Endothelial cell (in vitro differentiated cells): ENCODE results near the gene SAAL1. TPM values are rescaled to one million over a fixed set of nuclear protein-coding genes. Genes with fewer than 3 reads are reported as not detected.

ENCODE experiments used
- DNase-seq: peaks from one replicate; pipeline ENCODE4 v3.0.0; 2021; ENCODE audit warnings: low spot score
- H3K27ac Mint-ChIP-seq: one replicate; pipeline ENCODE4 v1.8.0; 2021; ENCODE audit warnings: mixed read lengths, inconsistent platforms; ENCODE audit not compliant: unreplicated experiment
- H3K27me3 Mint-ChIP-seq: one replicate; pipeline ENCODE4 v1.8.0; 2021; ENCODE audit warnings: mild to moderate bottlenecking, moderate library complexity, mixed read lengths, inconsistent platforms; ENCODE audit not compliant: unreplicated experiment
- H3K36me3 Mint-ChIP-seq: one replicate; pipeline ENCODE4 v1.8.0; 2021; ENCODE audit warnings: mild to moderate bottlenecking, low read depth, mixed read lengths, inconsistent platforms; ENCODE audit not compliant: unreplicated experiment
- H3K4me1 Mint-ChIP-seq: one replicate; pipeline ENCODE4 v1.8.0; 2021; ENCODE audit warnings: mild to moderate bottlenecking, mixed read lengths, inconsistent platforms; ENCODE audit not compliant: unreplicated experiment
- H3K4me3 Mint-ChIP-seq: one replicate; pipeline ENCODE4 v1.8.0; 2021; ENCODE audit warnings: mild to moderate bottlenecking, mixed read lengths, inconsistent platforms; ENCODE audit not compliant: unreplicated experiment
- H3K9me3 Mint-ChIP-seq: one replicate; pipeline ENCODE4 v1.8.0; 2021; ENCODE audit warnings: mixed read lengths, inconsistent platforms; ENCODE audit not compliant: unreplicated experiment
- CTCF ChIP-seq: fragments of 200-600 bp; sonication (generic); IDR thresholded peaks from one replicate; pipeline ENCODE4 v1.5.0; 2021; ENCODE audit warnings: antibody characterized with exemption; ENCODE audit not compliant: unreplicated experiment
- total RNA-seq: library from RNA; stranded (reverse); fragmentation: NEBNext Ultra II Directional; extraction: Animal tissue kit (Norgen Biotek cat#: 25700); gene quantifications from one replicate; pipeline ENCODE4 v1.2.1, GENCODE V29; 2021; ENCODE audit not compliant: unreplicated experiment

SAAL1 gene
- total RNA-seq, 1 donor from 2014 or later, result 25.1 TPM

DNA sequence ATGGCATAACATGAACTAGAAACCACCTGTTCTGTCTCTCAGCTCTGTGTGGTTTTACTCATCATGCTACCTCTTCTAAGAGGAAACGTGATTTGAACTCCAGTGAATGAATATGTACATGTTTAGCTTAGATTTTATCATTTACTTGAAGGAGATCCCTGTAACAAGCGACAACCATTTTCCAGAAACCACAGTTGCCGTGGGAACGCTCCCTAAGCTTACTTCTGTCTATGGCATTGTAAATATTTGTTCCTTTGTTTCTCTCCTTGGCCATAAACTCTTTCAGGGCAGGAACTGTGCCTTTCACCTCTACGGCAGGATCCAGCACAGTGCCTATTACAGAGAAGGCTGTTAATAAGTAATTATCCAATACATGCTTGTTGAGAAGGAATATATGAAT is 42.8 kb downstream of the SAAL1 start:
- H3K27ac Mint-ChIP-seq, result no peak overlapping the region
- H3K27me3 Mint-ChIP-seq, result no peaks in the 10 kb centered on the region
- DNase-seq, result no peak
- no peak overlapping the region for H3K4me3 Mint-ChIP-seq
- TF ChIP-seq CTCF, result no peak
- no peaks in the 10 kb centered on the region for H3K4me1 Mint-ChIP-seq
- no peaks in the 10 kb centered on the region for H3K36me3 Mint-ChIP-seq
- no peaks in the 10 kb centered on the region for H3K9me3 Mint-ChIP-seq

DNA sequence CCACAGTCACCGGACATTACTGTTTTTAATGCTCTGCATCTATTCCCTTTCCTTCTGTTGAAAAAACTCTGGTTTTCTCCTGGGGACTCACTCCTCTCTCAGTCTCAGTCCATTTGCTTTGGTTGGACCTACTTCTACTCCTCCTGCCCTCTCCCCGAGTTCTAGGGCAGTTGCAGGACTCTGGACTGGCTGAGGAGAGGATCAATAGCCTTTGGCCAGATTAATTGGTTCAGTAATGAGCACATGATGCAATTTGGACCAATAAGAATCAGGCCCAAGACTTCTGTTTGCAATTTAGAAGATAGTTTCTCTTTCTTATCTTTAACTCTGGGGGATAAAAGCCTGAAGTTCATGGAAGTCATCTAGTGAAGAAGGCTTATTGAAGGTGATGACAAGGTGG is 44.5 kb downstream of the SAAL1 start:
- no peaks in the 10 kb centered on the region for H3K27me3 Mint-ChIP-seq
- H3K27ac Mint-ChIP-seq, result no peak overlapping the region
- no peaks in the 10 kb centered on the region for H3K4me1 Mint-ChIP-seq
- H3K9me3 Mint-ChIP-seq, result no peaks in the 10 kb centered on the region
- no peaks in the 10 kb centered on the region for H3K36me3 Mint-ChIP-seq
- TF ChIP-seq CTCF, result no peak
- no peak overlapping the region for H3K4me3 Mint-ChIP-seq
- no peak for DNase-seq

DNA sequence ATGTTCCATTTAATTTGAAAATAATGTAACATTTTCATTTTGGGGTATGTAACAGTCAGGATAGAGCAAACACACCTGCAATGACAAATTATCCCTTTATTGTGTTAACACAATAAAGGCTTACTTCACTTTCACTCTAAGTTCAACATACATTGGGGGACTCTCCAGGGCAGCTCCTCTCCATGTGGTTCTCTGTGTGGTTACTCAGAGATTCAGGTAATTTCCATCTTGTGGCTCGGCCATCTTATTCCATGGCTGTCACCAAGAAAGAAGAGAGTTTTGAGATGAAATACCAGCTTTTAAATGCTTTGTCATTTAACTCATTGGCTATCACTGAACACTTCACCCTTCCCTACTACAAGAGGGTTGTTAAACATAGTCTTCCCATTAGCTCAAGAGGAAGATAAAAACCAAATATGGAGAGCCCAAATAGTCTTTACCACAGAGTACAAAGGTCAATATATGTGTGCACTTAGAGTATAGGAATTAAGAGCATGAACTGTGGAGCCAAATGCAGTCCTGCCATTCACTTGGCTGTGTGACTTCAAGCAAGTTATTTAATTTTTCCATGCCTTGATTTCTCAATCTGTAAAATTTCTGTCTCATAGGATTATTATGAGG is 49.2 kb downstream of the SAAL1 start:
- no peak for TF ChIP-seq CTCF
- no peak overlapping the region for H3K27ac Mint-ChIP-seq

GRCh38 chr11:18054511-18055103 is 51.3 kb downstream of the SAAL1 start:
- no peak for TF ChIP-seq CTCF
- Mint-ChIP-seq H3K27me3 (no peaks in the 10 kb centered on the region), H3K4me3 (no peak overlapping the region), H3K4me1 (no peaks in the 10 kb centered on the region), H3K36me3 (no peaks in the 10 kb centered on the region), H3K9me3 (no peaks in the 10 kb centered on the region), H3K27ac (no peak overlapping the region)
- no peak for DNase-seq

More for the DNA sequence above, 49.2 kb downstream of the SAAL1 start:
- DNase-seq, result no peak
- Mint-ChIP-seq H3K4me1 (no peaks in the 10 kb centered on the region), H3K9me3 (no peaks in the 10 kb centered on the region), H3K27me3 (no peaks in the 10 kb centered on the region), H3K4me3 (no peak overlapping the region), H3K36me3 (no peaks in the 10 kb centered on the region)

DNA sequence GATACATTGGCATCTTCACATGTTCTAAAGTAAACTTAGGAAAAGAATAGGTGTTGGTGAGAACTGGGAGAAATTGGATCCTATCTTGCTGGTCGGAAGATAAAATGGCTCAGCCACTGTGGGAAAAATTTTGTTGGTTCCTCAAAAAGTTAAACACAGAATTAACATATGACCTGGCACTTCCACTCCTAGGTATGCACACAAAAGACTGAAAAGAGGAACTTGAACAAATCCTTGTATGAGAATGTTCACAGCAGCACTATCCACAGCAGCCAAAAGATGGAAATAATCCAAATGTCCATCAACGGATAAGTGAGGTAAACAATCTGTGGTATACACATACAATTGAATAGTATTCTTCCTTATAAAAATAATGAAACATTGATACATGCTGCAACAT is 55.0 kb downstream of the SAAL1 start:
- Mint-ChIP-seq H3K27me3 (peaks cover 3% of the 10 kb centered on the region), H3K9me3 (no peaks in the 10 kb centered on the region), H3K27ac (no peak overlapping the region), H3K36me3 (no peaks in the 10 kb centered on the region), H3K4me3 (no peak overlapping the region), H3K4me1 (no peaks in the 10 kb centered on the region)
- TF ChIP-seq CTCF, result no peak
- DNase-seq, result no peak
